A549 (cell line): Measurements from ENCODE around the gene RCC1.

ENCODE experiments used
- EHMT2 ChIP-seq: fragments of 200-600 bp; sonication (generic); IDR thresholded peaks from 2 replicates; pipeline ENCODE4 v1.6.1; 2016; ENCODE audit warnings: antibody characterized with exemption, low read depth, mild to moderate bottlenecking, moderate library complexity
- JUN ChIP-seq, 2 experiments: fragments of >200 bp; sonication (Bioruptor Twin); formaldehyde crosslinking; IDR thresholded peaks; 2 replicates in 1 of 2; 3 replicates in 1 of 2; pipeline ENCODE4 v1.6.1; 2016 to 2017
- JUNB ChIP-seq: fragments of >200 bp; sonication (Bioruptor Twin); formaldehyde crosslinking; IDR thresholded peaks from 2 replicates; pipeline ENCODE4 v1.6.1; 2016
- MAFK ChIP-seq: fragments of 450-650 bp; IDR thresholded peaks from 2 replicates; pipeline ENCODE4 v1.6.1; 2014; ENCODE audit not compliant: partially characterized antibody
- MAZ ChIP-seq: fragments of 150-350 bp; IDR thresholded peaks from 2 replicates; pipeline ENCODE4 v1.6.1; 2014; ENCODE audit warnings: antibody characterized with exemption, low read depth, low read length, borderline replicate concordance
- POLR2A ChIP-seq: IDR thresholded peaks from 2 replicates; pipeline ENCODE4 v1.6.1; 2012; ENCODE audit warnings: mild to moderate bottlenecking, low read length
- RCOR1 ChIP-seq: fragments of 150-350 bp; IDR thresholded peaks from 2 replicates; pipeline ENCODE4 v1.6.1; 2014; ENCODE audit warnings: antibody characterized with exemption, low read length, low read depth
- SREBF2 ChIP-seq: fragments of 450-650 bp; IDR thresholded peaks from 2 replicates; pipeline ENCODE4 v1.6.1; 2014; ENCODE audit warnings: mild to moderate bottlenecking, moderate library complexity
- TF ChIP-seq, protein P1 (sequence below): fragments of >200 bp; sonication (Bioruptor Twin); formaldehyde crosslinking; IDR thresholded peaks from 3 replicates; pipeline ENCODE4 v1.5.1; 2016
- TF ChIP-seq, protein P2 (sequence below): fragments of 200-600 bp; sonication (generic); IDR thresholded peaks from 2 replicates; pipeline ENCODE4 v1.6.1; 2016; ENCODE audit warnings: antibody characterized with exemption, mild to moderate bottlenecking, moderate library complexity
- TF ChIP-seq, protein P3 (sequence below): IDR thresholded peaks from 2 replicates; pipeline ENCODE4 v1.6.1; 2012; ENCODE audit warnings: low read depth, borderline replicate concordance
- TF ChIP-seq, protein P4 (sequence below): IDR thresholded peaks from 2 replicates; pipeline ENCODE4 v1.6.1; 2012

DNA sequence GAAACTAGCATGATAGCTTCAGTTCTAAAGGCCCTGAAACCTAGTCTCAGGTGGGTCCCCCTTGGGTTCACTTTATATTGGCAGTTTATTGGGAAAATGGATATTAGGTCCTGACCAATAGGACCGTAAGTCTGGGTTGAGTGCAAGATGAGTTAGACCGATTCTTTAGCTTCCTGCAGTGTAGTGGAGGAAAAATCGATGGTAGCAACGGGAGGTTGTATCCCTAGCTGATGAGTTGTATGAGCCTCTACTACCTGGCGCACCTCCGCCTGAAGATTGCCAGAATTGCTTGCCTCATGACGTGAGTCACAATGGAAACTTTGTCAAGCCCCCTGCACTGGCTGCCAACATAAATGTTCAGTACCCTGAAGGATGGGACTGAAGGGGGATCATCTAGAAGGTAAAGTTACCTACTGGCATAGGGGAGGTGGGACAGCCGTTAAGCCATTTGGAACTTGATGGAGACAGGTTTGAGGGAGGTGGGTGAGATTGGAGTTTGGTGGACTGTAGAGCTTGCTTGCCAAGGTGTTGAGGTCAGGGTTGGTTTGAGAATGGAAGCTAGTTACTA is 3.9 kb downstream of the RCC1 start:
- TF ChIP-seq, protein P1, sequence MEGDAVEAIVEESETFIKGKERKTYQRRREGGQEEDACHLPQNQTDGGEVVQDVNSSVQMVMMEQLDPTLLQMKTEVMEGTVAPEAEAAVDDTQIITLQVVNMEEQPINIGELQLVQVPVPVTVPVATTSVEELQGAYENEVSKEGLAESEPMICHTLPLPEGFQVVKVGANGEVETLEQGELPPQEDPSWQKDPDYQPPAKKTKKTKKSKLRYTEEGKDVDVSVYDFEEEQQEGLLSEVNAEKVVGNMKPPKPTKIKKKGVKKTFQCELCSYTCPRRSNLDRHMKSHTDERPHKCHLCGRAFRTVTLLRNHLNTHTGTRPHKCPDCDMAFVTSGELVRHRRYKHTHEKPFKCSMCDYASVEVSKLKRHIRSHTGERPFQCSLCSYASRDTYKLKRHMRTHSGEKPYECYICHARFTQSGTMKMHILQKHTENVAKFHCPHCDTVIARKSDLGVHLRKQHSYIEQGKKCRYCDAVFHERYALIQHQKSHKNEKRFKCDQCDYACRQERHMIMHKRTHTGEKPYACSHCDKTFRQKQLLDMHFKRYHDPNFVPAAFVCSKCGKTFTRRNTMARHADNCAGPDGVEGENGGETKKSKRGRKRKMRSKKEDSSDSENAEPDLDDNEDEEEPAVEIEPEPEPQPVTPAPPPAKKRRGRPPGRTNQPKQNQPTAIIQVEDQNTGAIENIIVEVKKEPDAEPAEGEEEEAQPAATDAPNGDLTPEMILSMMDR: no peak
- TF ChIP-seq RCOR1 (no peak), SREBF2 (no peak), MAZ (no peak), JUNB (no peak), MAFK (no peak), JUN (IDR thresholded peaks at IDR 0.05) (peak in 1 of 2 experiments; percentile 5; a peak in 1 of 5 replicates), POLR2A (0 out of 2 replicates have a peak, but pooled peaks have one; percentile 10), EHMT2 (no peak)
- TF ChIP-seq, protein P2, sequence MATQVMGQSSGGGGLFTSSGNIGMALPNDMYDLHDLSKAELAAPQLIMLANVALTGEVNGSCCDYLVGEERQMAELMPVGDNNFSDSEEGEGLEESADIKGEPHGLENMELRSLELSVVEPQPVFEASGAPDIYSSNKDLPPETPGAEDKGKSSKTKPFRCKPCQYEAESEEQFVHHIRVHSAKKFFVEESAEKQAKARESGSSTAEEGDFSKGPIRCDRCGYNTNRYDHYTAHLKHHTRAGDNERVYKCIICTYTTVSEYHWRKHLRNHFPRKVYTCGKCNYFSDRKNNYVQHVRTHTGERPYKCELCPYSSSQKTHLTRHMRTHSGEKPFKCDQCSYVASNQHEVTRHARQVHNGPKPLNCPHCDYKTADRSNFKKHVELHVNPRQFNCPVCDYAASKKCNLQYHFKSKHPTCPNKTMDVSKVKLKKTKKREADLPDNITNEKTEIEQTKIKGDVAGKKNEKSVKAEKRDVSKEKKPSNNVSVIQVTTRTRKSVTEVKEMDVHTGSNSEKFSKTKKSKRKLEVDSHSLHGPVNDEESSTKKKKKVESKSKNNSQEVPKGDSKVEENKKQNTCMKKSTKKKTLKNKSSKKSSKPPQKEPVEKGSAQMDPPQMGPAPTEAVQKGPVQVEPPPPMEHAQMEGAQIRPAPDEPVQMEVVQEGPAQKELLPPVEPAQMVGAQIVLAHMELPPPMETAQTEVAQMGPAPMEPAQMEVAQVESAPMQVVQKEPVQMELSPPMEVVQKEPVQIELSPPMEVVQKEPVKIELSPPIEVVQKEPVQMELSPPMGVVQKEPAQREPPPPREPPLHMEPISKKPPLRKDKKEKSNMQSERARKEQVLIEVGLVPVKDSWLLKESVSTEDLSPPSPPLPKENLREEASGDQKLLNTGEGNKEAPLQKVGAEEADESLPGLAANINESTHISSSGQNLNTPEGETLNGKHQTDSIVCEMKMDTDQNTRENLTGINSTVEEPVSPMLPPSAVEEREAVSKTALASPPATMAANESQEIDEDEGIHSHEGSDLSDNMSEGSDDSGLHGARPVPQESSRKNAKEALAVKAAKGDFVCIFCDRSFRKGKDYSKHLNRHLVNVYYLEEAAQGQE: no peak
- TF ChIP-seq, protein P3, sequence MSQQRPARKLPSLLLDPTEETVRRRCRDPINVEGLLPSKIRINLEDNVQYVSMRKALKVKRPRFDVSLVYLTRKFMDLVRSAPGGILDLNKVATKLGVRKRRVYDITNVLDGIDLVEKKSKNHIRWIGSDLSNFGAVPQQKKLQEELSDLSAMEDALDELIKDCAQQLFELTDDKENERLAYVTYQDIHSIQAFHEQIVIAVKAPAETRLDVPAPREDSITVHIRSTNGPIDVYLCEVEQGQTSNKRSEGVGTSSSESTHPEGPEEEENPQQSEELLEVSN: no peak
- TF ChIP-seq, protein P4, sequence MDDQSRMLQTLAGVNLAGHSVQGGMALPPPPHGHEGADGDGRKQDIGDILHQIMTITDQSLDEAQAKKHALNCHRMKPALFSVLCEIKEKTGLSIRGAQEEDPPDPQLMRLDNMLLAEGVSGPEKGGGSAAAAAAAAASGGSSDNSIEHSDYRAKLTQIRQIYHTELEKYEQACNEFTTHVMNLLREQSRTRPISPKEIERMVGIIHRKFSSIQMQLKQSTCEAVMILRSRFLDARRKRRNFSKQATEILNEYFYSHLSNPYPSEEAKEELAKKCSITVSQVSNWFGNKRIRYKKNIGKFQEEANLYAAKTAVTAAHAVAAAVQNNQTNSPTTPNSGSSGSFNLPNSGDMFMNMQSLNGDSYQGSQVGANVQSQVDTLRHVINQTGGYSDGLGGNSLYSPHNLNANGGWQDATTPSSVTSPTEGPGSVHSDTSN: no peak
